Measurements from ENCODE around the gene C3. TPM values are rescaled to one million over a fixed set of nuclear protein-coding genes. Genes with fewer than 3 reads are reported as not detected.

Gene C3
- total and polyA plus RNA-seq, 2 of the 13 experiments (the other 11 are each of a cell fraction or from before 2014, with no cell fraction given) = 1,455 to 6,272 TPM

DNA sequence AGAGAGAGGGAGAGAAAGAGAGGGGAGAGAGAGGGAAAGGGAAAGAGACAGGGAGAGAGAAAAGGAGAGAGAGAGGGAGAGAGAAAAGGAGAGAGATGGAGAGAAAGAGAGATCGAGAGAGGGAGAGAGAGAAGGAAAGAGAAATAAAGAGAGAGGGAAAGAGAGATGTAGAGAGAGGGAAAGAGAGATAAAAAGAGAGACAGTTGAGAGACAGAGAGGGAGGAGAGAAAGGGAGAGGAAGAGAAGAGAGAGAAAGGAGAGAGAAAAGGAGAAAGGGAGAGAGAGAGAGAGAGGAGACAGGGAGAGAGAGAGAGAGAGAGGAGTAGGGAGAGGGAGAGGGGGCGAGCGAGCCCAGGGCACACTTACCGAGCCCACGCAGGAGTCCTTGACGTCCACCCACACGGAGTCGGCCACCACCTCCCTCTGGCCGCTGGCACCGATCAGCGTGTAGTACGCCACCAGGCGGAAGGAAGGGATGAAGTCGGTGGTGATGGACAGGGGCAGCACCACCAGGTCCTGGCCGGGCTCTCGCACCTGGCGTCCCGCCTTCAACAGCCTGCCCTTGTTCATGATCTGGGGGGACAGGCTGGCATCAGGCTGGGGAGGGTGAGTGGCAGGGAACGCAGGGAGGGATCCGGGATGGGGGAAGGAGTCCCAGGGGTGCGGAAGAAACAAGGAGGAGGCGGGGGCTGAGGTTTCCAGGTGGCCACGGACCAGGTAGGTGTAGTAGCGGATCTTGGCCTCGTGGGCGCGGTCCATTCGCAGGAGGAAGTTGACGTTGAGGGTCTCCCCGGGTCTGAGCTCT, 10.0 kb downstream of the C3 start (continued):
- TF ChIP-seq E2F1 (CRISPR knock-in tag; IDR thresholded peaks at IDR 0.05) (no peak), ARID2 (CRISPR knock-in tag; IDR thresholded peaks at IDR 0.05; ENCODE audit: borderline replicate concordance) (no peak), RCOR2 (CRISPR knock-in tag; IDR thresholded peaks at IDR 0.05) (no peak), ZBTB7B (CRISPR knock-in tag; IDR thresholded peaks at IDR 0.05) (no peak), CEBPZ (IDR thresholded peaks at IDR 0.05; ENCODE audit: low read length) (no peak), ZNF510 (CRISPR knock-in tag; IDR thresholded peaks at IDR 0.05; ENCODE audit: low read depth) (no peak), POLR2AphosphoS5 (IDR thresholded peaks at IDR 0.05; ENCODE audit: low read depth, low read length) (no peak; the same call in 1 of the 2 replicates), ZNF660 (CRISPR knock-in tag; IDR thresholded peaks at IDR 0.05; ENCODE audit: borderline replicate concordance, low read depth) (no peak), ZBTB37 (CRISPR knock-in tag; IDR thresholded peaks at IDR 0.05) (no peak), ZNF337 (CRISPR knock-in tag; IDR thresholded peaks at IDR 0.05; ENCODE audit: borderline replicate concordance, low read depth) (no peak), AGO2 (optimal IDR thresholded peaks at IDR 0.05; ENCODE audit: low read depth, low read length) (peak; percentile 99), ZNF879 (CRISPR knock-in tag; IDR thresholded peaks at IDR 0.05) (no peak), NCOA2 (CRISPR knock-in tag; IDR thresholded peaks at IDR 0.05) (no peak), SRSF1 (optimal IDR thresholded peaks at IDR 0.05; ENCODE audit: low read depth, low read length) (no peak), ZFP36 (IDR thresholded peaks at IDR 0.05; ENCODE audit: borderline replicate concordance, low read depth, low read length, partially characterized antibody) (no peak)
- TF ChIP-seq, protein P1, sequence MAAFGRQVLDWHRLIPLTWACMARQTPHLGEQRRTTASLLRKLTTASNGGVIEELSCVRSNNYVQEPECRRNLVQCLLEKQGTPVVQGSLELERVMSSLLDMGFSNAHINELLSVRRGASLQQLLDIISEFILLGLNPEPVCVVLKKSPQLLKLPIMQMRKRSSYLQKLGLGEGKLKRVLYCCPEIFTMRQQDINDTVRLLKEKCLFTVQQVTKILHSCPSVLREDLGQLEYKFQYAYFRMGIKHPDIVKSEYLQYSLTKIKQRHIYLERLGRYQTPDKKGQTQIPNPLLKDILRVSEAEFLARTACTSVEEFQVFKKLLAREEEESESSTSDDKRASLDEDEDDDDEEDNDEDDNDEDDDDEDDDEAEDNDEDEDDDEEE (CRISPR knock-in tag; IDR thresholded peaks at IDR 0.05) = no peak
- TF ChIP-seq, protein P2, sequence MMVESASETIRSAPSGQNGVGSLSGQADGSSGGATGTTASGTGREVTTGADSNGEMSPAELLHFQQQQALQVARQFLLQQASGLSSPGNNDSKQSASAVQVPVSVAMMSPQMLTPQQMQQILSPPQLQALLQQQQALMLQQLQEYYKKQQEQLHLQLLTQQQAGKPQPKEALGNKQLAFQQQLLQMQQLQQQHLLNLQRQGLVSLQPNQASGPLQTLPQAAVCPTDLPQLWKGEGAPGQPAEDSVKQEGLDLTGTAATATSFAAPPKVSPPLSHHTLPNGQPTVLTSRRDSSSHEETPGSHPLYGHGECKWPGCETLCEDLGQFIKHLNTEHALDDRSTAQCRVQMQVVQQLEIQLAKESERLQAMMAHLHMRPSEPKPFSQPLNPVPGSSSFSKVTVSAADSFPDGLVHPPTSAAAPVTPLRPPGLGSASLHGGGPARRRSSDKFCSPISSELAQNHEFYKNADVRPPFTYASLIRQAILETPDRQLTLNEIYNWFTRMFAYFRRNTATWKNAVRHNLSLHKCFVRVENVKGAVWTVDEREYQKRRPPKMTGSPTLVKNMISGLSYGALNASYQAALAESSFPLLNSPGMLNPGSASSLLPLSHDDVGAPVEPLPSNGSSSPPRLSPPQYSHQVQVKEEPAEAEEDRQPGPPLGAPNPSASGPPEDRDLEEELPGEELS (CRISPR knock-in tag; IDR thresholded peaks at IDR 0.05) = no peak
